ENCODE measurements around the gene IGSF23.
"Not testable (repeated sequence)": the region's sequence is repeated elsewhere in the genome, so short reads cannot be mapped to it uniquely, and the experiment has no call there.

GRCh38 chr19:44625637-44626036 is 12.3 kb downstream of the IGSF23 start:
- TF ChIP-seq, protein P1, sequence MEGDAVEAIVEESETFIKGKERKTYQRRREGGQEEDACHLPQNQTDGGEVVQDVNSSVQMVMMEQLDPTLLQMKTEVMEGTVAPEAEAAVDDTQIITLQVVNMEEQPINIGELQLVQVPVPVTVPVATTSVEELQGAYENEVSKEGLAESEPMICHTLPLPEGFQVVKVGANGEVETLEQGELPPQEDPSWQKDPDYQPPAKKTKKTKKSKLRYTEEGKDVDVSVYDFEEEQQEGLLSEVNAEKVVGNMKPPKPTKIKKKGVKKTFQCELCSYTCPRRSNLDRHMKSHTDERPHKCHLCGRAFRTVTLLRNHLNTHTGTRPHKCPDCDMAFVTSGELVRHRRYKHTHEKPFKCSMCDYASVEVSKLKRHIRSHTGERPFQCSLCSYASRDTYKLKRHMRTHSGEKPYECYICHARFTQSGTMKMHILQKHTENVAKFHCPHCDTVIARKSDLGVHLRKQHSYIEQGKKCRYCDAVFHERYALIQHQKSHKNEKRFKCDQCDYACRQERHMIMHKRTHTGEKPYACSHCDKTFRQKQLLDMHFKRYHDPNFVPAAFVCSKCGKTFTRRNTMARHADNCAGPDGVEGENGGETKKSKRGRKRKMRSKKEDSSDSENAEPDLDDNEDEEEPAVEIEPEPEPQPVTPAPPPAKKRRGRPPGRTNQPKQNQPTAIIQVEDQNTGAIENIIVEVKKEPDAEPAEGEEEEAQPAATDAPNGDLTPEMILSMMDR (IDR thresholded peaks at IDR 0.05) = not testable (repeated sequence)
- TF ChIP-seq POLR2A (IDR thresholded peaks at IDR 0.05) = not testable (repeated sequence)
